VCaP (cell line): ENCODE data around the gene MYH4.

Source experiments
- H3K27ac ChIP-seq: fragments of 450-650 bp; 2 replicates; pipeline ENCODE4 v1.5.1; 2017
- CTCF ChIP-seq: fragments of 450-650 bp; conservative IDR thresholded peaks from 2 replicates; pipeline ENCODE4 v1.5.1; 2017; ENCODE audit warnings: mild to moderate bottlenecking, moderate library complexity

Gene MYH4

GRCh38 chr17:10394201-10394887 is 75.0 kb downstream of the MYH4 start:
- H3K27ac ChIP-seq, result no peak overlapping the region
- TF ChIP-seq CTCF, result no peak
